Right lung (tissue), 5 donors: ENCODE results near the gene DIP2C. TPM values are rescaled to one million over a fixed set of nuclear protein-coding genes. Genes with fewer than 3 reads are reported as not detected.
A peak's percentile ranks its signal among the peaks of the same experiment; 100 is the strongest.

Experiments used
- DNase-seq, 2 donors: peaks; one replicate each; pipeline ENCODE4 v3.0.0-alpha.2; 2013
- polyA plus RNA-seq, 5 donors: library from polyadenylated mRNA; unstranded; fragments of 120-200 nt; gene quantifications; one replicate each; pipeline versions ENCODE4 v1.2.1 to v1.2.3, GENCODE V29; 2013; ENCODE audit warnings: inconsistent platforms in 1 of 5, low replicate concordance in 1 of 5; ENCODE audit not compliant: insufficient read length in 5 of 5, insufficient read depth in 1 of 5

Gene DIP2C
- polyA plus RNA-seq, 5 donors, result 15.8 to 20.3 (median 17.9) TPM

GRCh38 chr10:555682-556350 lies 133.7 kb downstream of the DIP2C start:
- DNase-seq, result no peak

GRCh38 chr10:555281-555680 lies 134.2 kb downstream of the DIP2C start:
- no peak for DNase-seq

- no peak for DNase-seq
Observed at GRCh38 chr10:554182-554848, 135.2 kb downstream of the DIP2C start.

GRCh38 chr10:553233-553632 lies 136.2 kb downstream of the DIP2C start:
- no peak for DNase-seq

- no peak for DNase-seq
Observed at GRCh38 chr10:552679-553078, 136.8 kb downstream of the DIP2C start.

GRCh38 chr10:551373-552252 lies 137.9 kb downstream of the DIP2C start:
- DNase-seq, result no peak

GRCh38 chr10:550665-551372 lies 138.6 kb downstream of the DIP2C start:
- DNase-seq, result no peak

GRCh38 chr10:549391-549790 lies 140.1 kb downstream of the DIP2C start:
- DNase-seq, result no peak

GRCh38 chr10:548238-548901 lies 141.1 kb downstream of the DIP2C start:
- DNase-seq, result no peak

- no peak for DNase-seq
Observed at GRCh38 chr10:547591-548081, 141.8 kb downstream of the DIP2C start.

GRCh38 chr10:546971-547590 lies 142.4 kb downstream of the DIP2C start:
- DNase-seq, result peak in 1 of 2 donors; percentile 42

GRCh38 chr10:546451-546850 lies 143.0 kb downstream of the DIP2C start:
- DNase-seq, result no peak

- DNase-seq, result no peak
Observed at GRCh38 chr10:543862-544822, 145.3 kb downstream of the DIP2C start.

GRCh38 chr10:543131-543530 lies 146.3 kb downstream of the DIP2C start:
- no peak for DNase-seq

- no peak for DNase-seq
Observed at GRCh38 chr10:541750-542371, 147.6 kb downstream of the DIP2C start.

GRCh38 chr10:541041-541440 lies 148.4 kb downstream of the DIP2C start:
- no peak for DNase-seq

GRCh38 chr10:538895-539294 lies 150.6 kb downstream of the DIP2C start:
- DNase-seq, result no peak

- DNase-seq, result no peak
Observed at GRCh38 chr10:536935-537334, 152.5 kb downstream of the DIP2C start.

- DNase-seq, result no peak
Observed at GRCh38 chr10:536371-536925, 153.0 kb downstream of the DIP2C start.
